GM23338 (cell line): ENCODE results near the gene CRYZ. TPM values are rescaled to one million over a fixed set of nuclear protein-coding genes. Genes with fewer than 3 reads are reported as not detected.

ENCODE experiments used
- ATAC-seq: fragments of 200-7000 bp; cut with Tn5 transposase; 3 replicates; pipeline ENCODE4 v1.9.1; 2020
- DNase-seq: peaks from one replicate; pipeline ENCODE4 v3.0.0-alpha.2; 2015; ENCODE audit warnings: low spot score
- H2AFZ ChIP-seq: fragments of 200-600 bp; sonication (generic); 2 replicates; pipeline ENCODE4 v1.8.0; 2016; ENCODE audit warnings: antibody characterized with exemption, mild to moderate bottlenecking, moderate library complexity
- H3F3A ChIP-seq: fragments of 200-600 bp; sonication (generic); replicated peaks from 2 replicates; pipeline ENCODE4 v1.8.0; 2017; ENCODE audit warnings: antibody characterized with exemption, mixed run types, low read depth
- H3K27ac ChIP-seq: fragments of 200-600 bp; sonication (generic); 2 replicates; pipeline ENCODE4 v1.6.1; 2016; ENCODE audit warnings: low read depth
- H3K27me3 ChIP-seq: fragments of 200-600 bp; sonication (generic); 2 replicates; pipeline ENCODE4 v1.8.0; 2016; ENCODE audit warnings: mild to moderate bottlenecking, mixed run types, moderate library complexity; ENCODE audit not compliant: insufficient read depth
- H3K36me3 ChIP-seq: fragments of 200-600 bp; sonication (generic); 2 replicates; pipeline ENCODE4 v1.8.0; 2016; ENCODE audit warnings: mild to moderate bottlenecking; ENCODE audit not compliant: insufficient read depth
- H3K4me1 ChIP-seq: fragments of 200-600 bp; sonication (generic); 2 replicates; pipeline ENCODE4 v1.8.0; 2016; ENCODE audit warnings: mild to moderate bottlenecking, moderate library complexity; ENCODE audit not compliant: insufficient read depth
- H3K4me2 ChIP-seq: fragments of 200-600 bp; sonication (generic); 2 replicates; pipeline ENCODE4 v1.7.1; 2017; ENCODE audit warnings: mixed run types
- H3K4me3 ChIP-seq: fragments of 200-600 bp; sonication (generic); 2 replicates; pipeline ENCODE4 v1.6.1; 2016; ENCODE audit warnings: mixed run types
- H3K79me2 ChIP-seq: fragments of 200-600 bp; sonication (generic); replicated peaks from 2 replicates; pipeline ENCODE4 v1.8.0; 2017; ENCODE audit warnings: mild to moderate bottlenecking; ENCODE audit not compliant: insufficient read depth
- H3K9me2 ChIP-seq: fragments of 200-600 bp; sonication (generic); 2 replicates; pipeline ENCODE4 v1.8.0; 2017; ENCODE audit not compliant: insufficient read depth
- H4K20me1 ChIP-seq: fragments of 200-600 bp; sonication (generic); replicated peaks from 2 replicates; pipeline ENCODE4 v1.8.0; 2017; ENCODE audit warnings: mild to moderate bottlenecking; ENCODE audit not compliant: insufficient read depth
- H3K27ac Mint-ChIP-seq: 2 replicates; pipeline ENCODE4 v1.8.0; 2020; ENCODE audit warnings: inconsistent platforms, mild to moderate bottlenecking, moderate library complexity, mixed read lengths
- H3K27me3 Mint-ChIP-seq: 3 replicates; pipeline ENCODE4 v1.8.0; 2022; ENCODE audit warnings: low read depth, mild to moderate bottlenecking, moderate library complexity, mixed read lengths, inconsistent platforms; ENCODE audit not compliant: insufficient read depth, poor library complexity
- H3K36me3 Mint-ChIP-seq: 3 replicates; pipeline ENCODE4 v1.8.0; 2021; ENCODE audit warnings: low read depth, mild to moderate bottlenecking, inconsistent platforms, moderate library complexity, mixed read lengths
- H3K4me1 Mint-ChIP-seq: 3 replicates; pipeline ENCODE4 v1.8.0; 2020; ENCODE audit warnings: mild to moderate bottlenecking, inconsistent platforms, mixed read lengths
- H3K4me3 Mint-ChIP-seq: 3 replicates; pipeline ENCODE4 v1.8.0; 2021; ENCODE audit warnings: moderate library complexity, mild to moderate bottlenecking, inconsistent platforms, mixed read lengths
- H3K9me3 Mint-ChIP-seq: 3 replicates; pipeline ENCODE4 v1.8.0; 2020; ENCODE audit warnings: moderate library complexity, mild to moderate bottlenecking, inconsistent platforms, mixed read lengths
- CTCF ChIP-seq, 2 experiments: fragments of 200-600 bp in 1 of 2; sonication (generic) in 1 of 2; conservative IDR thresholded peaks; 2 replicates each; pipeline versions ENCODE4 v1.5.1 to v1.6.1; 2016 to 2017; ENCODE audit warnings: antibody characterized with exemption in 2 of 2, low read depth in 2 of 2, mild to moderate bottlenecking in 2 of 2, moderate library complexity in 1 of 2
- ETS1 ChIP-seq: IDR thresholded peaks from 2 replicates; pipeline ENCODE4 v1.6.1; 2016; ENCODE audit warnings: antibody characterized with exemption
- EZH2 ChIP-seq: fragments of 200-600 bp; sonication (generic); IDR thresholded peaks from one replicate; pipeline ENCODE4 v1.8.0; 2017; ENCODE audit warnings: antibody characterized with exemption, mild to moderate bottlenecking, low read depth; ENCODE audit not compliant: unreplicated experiment
- EZH2phosphoT487 ChIP-seq: fragments of 200-600 bp; sonication (generic); IDR thresholded peaks from one replicate; pipeline ENCODE4 v1.8.1; 2018; ENCODE audit warnings: antibody characterized with exemption; ENCODE audit not compliant: unreplicated experiment
- JUNB ChIP-seq: IDR thresholded peaks from one replicate; pipeline ENCODE4 v1.6.1; 2016; ENCODE audit warnings: antibody characterized with exemption; ENCODE audit not compliant: unreplicated experiment
- POLR2AphosphoS5 ChIP-seq: IDR thresholded peaks from 2 replicates; pipeline ENCODE4 v1.6.1; 2016; ENCODE audit warnings: antibody characterized with exemption, low read depth
- ZNF462 ChIP-seq: fragments of 250-450 bp; sonication (Bioruptor Pico); IDR thresholded peaks from 2 replicates; pipeline ENCODE4 v1.5.0; 2020; ENCODE audit warnings: mild to moderate bottlenecking, moderate library complexity
- polyA plus RNA-seq: library from polyadenylated mRNA; unstranded; fragments of >200 nt; fragmentation: Nextera tagmentation; extraction: Ambion mirVana; gene quantifications from 2 replicates; pipeline ENCODE4 v1.2.1, GENCODE V29; 2016
- total RNA-seq: library from RNA; depleted of rRNA; stranded (reverse); fragments of >200 nt; shearing (Covaris generic); gene quantifications from 2 replicates; pipeline ENCODE4 v1.2.3, GENCODE V29; 2014
- TF ChIP-seq, protein P1 (sequence below): IDR thresholded peaks from one replicate; pipeline ENCODE4 v1.6.1; 2018; ENCODE audit warnings: antibody characterized with exemption; ENCODE audit not compliant: unreplicated experiment

The CRYZ gene
- total and polyA plus RNA-seq, 2 experiments from 2014 or later: 45.7 to 57.8 TPM

DNA sequence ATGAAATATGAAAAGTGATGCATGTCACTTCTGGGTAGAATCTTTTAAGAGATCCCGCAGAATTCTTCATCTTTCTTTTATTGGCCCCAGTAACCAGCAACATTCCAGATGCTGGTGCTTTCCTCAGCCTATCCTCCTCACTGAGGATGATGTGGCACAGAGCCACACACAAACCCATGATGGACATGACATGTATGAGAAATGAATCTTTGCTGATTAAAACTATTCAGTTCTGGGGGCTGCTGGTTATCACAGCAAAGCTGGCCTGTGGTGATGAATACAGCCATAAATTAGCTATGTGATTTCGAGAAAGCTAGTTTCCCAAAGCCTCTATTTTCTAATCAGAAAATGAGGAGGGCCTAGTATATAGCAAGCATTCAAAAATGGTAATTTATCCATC is 51.0 kb downstream of the CRYZ start (continued):
- TF ChIP-seq, protein P1, sequence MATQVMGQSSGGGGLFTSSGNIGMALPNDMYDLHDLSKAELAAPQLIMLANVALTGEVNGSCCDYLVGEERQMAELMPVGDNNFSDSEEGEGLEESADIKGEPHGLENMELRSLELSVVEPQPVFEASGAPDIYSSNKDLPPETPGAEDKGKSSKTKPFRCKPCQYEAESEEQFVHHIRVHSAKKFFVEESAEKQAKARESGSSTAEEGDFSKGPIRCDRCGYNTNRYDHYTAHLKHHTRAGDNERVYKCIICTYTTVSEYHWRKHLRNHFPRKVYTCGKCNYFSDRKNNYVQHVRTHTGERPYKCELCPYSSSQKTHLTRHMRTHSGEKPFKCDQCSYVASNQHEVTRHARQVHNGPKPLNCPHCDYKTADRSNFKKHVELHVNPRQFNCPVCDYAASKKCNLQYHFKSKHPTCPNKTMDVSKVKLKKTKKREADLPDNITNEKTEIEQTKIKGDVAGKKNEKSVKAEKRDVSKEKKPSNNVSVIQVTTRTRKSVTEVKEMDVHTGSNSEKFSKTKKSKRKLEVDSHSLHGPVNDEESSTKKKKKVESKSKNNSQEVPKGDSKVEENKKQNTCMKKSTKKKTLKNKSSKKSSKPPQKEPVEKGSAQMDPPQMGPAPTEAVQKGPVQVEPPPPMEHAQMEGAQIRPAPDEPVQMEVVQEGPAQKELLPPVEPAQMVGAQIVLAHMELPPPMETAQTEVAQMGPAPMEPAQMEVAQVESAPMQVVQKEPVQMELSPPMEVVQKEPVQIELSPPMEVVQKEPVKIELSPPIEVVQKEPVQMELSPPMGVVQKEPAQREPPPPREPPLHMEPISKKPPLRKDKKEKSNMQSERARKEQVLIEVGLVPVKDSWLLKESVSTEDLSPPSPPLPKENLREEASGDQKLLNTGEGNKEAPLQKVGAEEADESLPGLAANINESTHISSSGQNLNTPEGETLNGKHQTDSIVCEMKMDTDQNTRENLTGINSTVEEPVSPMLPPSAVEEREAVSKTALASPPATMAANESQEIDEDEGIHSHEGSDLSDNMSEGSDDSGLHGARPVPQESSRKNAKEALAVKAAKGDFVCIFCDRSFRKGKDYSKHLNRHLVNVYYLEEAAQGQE: no peak
- TF ChIP-seq JUNB (no peak), EZH2phosphoT487 (no peak)

DNA sequence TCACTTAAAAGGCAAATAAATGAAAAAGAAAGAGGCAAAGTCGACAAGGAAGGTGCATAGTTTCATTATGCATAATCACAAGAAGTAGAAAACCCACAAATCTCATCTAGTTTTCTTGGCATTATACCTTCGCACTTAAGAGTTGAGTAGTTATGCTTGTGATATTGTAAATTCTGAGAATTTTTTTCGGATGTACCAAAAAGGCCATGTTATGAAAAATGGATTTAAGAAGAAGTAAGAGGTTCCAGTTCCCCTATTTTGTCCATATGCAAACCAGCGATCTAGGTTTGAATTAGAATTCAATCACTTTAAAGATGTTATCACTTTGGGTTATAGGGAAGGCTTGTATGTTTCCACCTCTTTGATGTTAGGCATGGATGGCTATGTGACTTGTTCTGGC is 51.4 kb downstream of the CRYZ start:
- H4K20me1 ChIP-seq: no peaks in the 10 kb centered on the region
- no peaks in the 10 kb centered on the region for H3K79me2 ChIP-seq
- Mint-ChIP-seq H3K4me1 (no peaks in the 10 kb centered on the region; the same call in 2 of the 3 replicates), H3K9me3 (no peaks in the 10 kb centered on the region), H3K4me3 (no peak overlapping the region), H3K27ac (no peak overlapping the region), H3K36me3 (no peaks in the 10 kb centered on the region), H3K27me3 (no peaks in the 10 kb centered on the region)
- no peak overlapping the region for H3K27ac ChIP-seq
- no peaks in the 10 kb centered on the region for H3K4me1 ChIP-seq
- no peak overlapping the region for H3K4me2 ChIP-seq
- H3K36me3 ChIP-seq: no peaks in the 10 kb centered on the region
- no peaks in the 10 kb centered on the region for H3K27me3 ChIP-seq
- H3K9me2 ChIP-seq: no peaks in the 10 kb centered on the region
- no peak overlapping the region for H2AFZ ChIP-seq
- no peak for ATAC-seq
- H3K4me3 ChIP-seq: no peak overlapping the region
- DNase-seq: no peak
- H3F3A ChIP-seq: no peaks in the 10 kb centered on the region
- TF ChIP-seq JUNB: no peak
- TF ChIP-seq POLR2AphosphoS5: no peak
- TF ChIP-seq CTCF (conservative IDR thresholded peaks at IDR 0.05; ENCODE audit: low read depth in 2 of 2): no peak
- TF ChIP-seq EZH2: no peak
- TF ChIP-seq ZNF462 (CRISPR knock-in tag): no peak
- TF ChIP-seq EZH2phosphoT487: no peak
- no peak for TF ChIP-seq ETS1
- TF ChIP-seq, protein P1: no peak
